PC-3 (cell line): ENCODE data around the gene PREP.

Source experiments
- EZH2 ChIP-seq: fragments of 300-600 bp; sonication (generic); IDR thresholded peaks from one replicate; pipeline ENCODE4 v1.6.1; 2017; ENCODE audit warnings: antibody characterized with exemption, mild to moderate bottlenecking, low read length; ENCODE audit not compliant: unreplicated experiment
- EZH2phosphoT487 ChIP-seq: fragments of 300-600 bp; sonication (generic); IDR thresholded peaks from 2 replicates; pipeline ENCODE4 v1.6.1; 2018; ENCODE audit warnings: mild to moderate bottlenecking, antibody characterized with exemption, low read length, borderline replicate concordance
- TF ChIP-seq, protein P1 (sequence below): fragments of 300-600 bp; sonication (generic); conservative IDR thresholded peaks from 2 replicates; pipeline ENCODE4 v1.5.1; 2017; ENCODE audit warnings: antibody characterized with exemption, low read depth, mild to moderate bottlenecking, low read length

- TF ChIP-seq, protein P1, sequence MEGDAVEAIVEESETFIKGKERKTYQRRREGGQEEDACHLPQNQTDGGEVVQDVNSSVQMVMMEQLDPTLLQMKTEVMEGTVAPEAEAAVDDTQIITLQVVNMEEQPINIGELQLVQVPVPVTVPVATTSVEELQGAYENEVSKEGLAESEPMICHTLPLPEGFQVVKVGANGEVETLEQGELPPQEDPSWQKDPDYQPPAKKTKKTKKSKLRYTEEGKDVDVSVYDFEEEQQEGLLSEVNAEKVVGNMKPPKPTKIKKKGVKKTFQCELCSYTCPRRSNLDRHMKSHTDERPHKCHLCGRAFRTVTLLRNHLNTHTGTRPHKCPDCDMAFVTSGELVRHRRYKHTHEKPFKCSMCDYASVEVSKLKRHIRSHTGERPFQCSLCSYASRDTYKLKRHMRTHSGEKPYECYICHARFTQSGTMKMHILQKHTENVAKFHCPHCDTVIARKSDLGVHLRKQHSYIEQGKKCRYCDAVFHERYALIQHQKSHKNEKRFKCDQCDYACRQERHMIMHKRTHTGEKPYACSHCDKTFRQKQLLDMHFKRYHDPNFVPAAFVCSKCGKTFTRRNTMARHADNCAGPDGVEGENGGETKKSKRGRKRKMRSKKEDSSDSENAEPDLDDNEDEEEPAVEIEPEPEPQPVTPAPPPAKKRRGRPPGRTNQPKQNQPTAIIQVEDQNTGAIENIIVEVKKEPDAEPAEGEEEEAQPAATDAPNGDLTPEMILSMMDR: no peak
- no peak for TF ChIP-seq EZH2
- no peak for TF ChIP-seq EZH2phosphoT487
These were observed 30.6 kb downstream of the PREP start for GRCh38 chr6:105372142-105372848.
